ENCODE results near the gene CD320.

DNA sequence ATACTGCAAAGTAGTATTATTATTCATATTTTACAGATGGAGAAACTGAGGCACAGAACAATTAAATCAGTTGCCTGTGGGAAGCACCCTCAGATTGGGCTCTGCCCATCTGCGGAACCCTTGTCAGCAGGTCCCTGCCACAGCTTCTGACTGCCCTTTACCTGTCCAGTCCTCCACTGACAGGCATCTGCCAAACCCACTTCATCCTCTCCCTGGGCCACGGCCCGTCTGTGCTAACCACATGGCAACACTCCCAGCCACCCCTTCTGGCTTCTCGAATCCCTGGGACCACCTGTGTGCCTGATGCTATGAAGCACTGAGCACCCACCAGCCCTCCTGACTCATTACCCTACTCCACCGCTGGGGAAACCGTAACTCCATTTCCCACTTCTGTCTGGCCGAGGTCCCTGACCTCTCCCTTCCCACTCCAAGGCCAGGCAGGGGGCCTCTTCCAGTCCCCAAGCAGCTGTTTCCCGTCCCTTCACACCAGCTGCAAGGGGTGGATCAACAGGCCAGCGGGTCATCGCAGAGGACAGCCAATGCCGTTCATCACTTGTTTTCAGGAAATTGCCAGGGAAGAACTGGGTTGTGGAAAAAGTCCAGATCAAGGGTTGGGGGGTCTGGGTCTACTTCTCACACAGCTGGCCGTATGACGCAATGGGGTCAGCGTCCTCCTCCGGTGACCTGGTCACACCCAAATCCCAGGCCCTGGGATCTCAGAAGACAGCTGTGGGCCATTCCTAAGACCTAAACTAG, 32.4 kb upstream of the CD320 start:
- TF ChIP-seq, protein P1, sequence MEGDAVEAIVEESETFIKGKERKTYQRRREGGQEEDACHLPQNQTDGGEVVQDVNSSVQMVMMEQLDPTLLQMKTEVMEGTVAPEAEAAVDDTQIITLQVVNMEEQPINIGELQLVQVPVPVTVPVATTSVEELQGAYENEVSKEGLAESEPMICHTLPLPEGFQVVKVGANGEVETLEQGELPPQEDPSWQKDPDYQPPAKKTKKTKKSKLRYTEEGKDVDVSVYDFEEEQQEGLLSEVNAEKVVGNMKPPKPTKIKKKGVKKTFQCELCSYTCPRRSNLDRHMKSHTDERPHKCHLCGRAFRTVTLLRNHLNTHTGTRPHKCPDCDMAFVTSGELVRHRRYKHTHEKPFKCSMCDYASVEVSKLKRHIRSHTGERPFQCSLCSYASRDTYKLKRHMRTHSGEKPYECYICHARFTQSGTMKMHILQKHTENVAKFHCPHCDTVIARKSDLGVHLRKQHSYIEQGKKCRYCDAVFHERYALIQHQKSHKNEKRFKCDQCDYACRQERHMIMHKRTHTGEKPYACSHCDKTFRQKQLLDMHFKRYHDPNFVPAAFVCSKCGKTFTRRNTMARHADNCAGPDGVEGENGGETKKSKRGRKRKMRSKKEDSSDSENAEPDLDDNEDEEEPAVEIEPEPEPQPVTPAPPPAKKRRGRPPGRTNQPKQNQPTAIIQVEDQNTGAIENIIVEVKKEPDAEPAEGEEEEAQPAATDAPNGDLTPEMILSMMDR (IDR thresholded peaks at IDR 0.05; ENCODE audit: insufficient read depth, low read length, poor library complexity, severe bottlenecking): no peak
- no peak for TF ChIP-seq EZH2phosphoT487 (conservative IDR thresholded peaks at IDR 0.05; ENCODE audit: low read length)
